Stimulated activated CD8-positive, alpha-beta memory T cell treated with anti-CD3 and anti-CD28 coated beads, Interleukin-12 subunit alpha, Interleukin-12 subunit beta, amount 100 ng/mL, for 24 hours (primary cell): ENCODE results near the gene SHPK.

Experiments
- DNase-seq: peaks from one replicate; pipeline ENCODE4 v3.0.0-alpha.2; 2020; ENCODE audit errors: extremely low read depth

SHPK gene

DNA sequence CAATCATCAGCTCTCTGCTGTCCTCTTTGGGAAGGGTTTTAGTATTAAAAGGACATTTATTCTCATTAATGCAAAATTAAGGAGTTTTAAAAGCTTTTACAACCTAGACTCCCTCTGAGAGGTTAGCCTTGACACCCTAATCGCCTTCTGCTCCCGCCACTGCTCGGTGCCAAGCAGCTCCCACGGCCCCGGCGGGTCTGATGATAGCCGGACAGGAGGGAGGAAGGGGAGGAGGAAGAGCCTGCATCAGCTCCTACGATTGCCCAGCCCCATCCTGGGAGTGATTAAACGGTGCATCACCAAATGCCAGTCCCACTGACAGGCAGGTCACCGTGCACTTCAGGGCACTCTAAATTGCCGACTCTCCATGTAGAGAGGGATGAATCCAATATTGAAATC, 8.3 kb downstream of the SHPK start:
- no peak for DNase-seq

GRCh38 chr17:3626831-3627768, 8.9 kb downstream of the SHPK start:
- DNase-seq, result no peak

GRCh38 chr17:3622977-3623594, 13.0 kb downstream of the SHPK start:
- no peak for DNase-seq

- no peak for DNase-seq
Measured at GRCh38 chr17:3621146-3621720, 14.8 kb downstream of the SHPK start.

GRCh38 chr17:3615160-3615870, 20.7 kb downstream of the SHPK start:
- DNase-seq, result no peak

GRCh38 chr17:3613124-3613523, 22.9 kb downstream of the SHPK start:
- no peak for DNase-seq

DNA sequence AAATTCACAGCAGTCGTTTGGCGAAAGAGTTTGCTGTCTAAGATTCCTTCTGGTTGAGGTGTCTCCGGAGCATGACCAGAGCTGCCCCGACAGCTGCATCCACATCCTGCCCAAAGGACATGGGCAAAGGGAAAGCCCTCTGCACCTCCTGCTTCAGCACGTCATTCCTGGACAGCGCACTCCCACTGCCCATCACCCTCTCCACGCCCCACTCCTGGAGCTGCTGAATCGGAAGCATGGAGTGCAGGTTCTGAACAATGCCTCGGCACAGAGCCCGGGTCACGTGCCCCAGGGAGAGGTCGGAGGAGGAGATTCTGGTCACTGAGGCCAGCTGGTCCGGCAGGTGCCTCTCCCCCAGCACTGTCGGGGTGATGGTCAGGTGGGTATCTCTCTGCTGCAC, 25.5 kb downstream of the SHPK start:
- no peak for DNase-seq

DNA sequence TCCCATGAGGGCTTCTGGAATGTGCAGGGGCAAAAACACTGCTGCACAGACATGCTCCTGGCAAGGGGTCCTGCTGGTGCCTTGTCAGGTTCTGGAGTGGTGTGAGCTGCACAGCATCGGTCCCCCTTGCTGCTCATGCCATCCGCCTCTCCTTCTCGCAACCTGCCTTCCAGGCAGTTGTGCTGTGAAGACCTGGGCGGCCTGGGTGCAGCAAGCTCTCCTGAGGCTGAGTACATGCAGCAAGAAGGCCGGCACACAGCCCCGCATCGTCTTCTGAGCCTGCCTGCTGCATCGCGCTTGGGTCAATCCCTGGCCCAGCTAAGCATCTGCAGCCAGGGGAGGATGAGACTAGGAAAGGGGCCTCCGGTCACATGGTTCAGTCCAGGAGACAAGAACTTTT, 26.4 kb downstream of the SHPK start:
- DNase-seq, result no peak

DNA sequence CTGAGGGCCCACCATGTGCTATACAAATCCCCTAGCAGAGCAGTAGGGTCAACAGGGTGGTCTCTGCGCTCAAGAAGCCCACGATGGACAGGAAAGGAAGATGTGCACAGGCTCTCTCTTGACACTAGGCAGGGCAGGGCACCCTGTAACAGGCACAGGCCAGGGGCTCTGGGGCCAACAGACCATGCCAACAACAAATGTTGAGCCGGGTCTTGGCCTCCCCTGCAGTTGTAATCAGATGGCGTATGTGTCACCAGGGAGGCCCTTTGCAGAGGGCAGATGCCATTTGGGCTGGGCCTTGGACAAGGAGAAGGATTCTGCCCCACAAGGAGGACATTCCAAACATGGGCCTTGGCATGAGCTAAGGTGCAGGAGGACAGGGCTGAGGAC, 32.2 kb downstream of the SHPK start:
- DNase-seq, result no peak

GRCh38 chr17:3603119-3603869, 32.8 kb downstream of the SHPK start:
- no peak for DNase-seq

GRCh38 chr17:3602499-3602898, 33.6 kb downstream of the SHPK start:
- no peak for DNase-seq

DNA sequence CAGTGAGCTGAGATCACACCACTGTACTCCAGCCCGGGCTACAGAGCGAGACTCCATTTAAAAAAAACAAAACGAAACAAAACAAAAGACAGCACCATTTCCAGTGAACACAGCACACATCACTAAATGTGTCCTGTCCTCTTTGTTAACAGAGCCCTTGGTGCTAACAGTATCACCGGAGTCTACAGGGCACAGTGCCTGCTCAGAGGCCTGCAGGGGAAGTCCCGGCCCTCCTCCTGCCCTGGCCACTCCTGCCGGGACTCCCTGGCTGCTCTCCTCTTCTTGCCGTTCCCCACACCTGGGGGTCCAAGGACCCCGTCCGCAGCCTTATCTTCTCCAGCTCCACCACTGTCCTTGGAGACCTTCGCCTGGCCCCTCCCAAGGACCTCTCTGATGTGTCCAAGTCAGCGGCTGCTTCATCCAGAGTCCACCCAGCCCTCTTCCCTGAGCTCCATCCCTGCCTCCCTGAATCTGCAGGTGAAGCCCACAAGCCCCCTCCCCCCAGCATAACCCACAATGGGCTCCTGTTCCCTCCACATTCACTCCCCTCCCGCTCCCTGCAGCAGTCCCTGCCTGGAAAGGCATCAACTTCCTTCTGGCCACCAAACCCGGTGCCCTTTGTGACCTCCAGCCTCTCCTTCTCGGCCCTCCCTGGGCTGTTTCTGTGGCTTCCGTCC, 35.4 kb downstream of the SHPK start:
- no peak for DNase-seq

DNA sequence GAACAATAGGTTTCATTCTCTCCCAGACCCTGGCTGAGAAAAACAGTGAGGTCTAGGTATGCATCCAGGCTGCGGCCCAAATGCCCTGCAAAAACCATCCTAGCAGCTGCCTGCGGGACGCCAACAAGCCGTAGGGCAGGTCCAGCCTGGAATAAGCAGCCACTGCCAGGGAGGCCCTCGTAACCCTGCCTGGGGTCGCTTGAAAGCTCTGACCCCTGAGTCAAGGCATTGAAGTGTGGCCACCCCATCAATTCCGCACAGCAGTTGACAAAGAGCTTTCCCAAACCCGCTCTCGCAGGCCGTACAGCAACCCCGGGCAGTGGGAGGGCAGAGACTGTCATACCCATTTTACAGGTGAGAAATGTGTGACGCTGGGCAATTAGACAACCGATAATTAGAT, 38.0 kb downstream of the SHPK start:
- DNase-seq, result no peak

DNA sequence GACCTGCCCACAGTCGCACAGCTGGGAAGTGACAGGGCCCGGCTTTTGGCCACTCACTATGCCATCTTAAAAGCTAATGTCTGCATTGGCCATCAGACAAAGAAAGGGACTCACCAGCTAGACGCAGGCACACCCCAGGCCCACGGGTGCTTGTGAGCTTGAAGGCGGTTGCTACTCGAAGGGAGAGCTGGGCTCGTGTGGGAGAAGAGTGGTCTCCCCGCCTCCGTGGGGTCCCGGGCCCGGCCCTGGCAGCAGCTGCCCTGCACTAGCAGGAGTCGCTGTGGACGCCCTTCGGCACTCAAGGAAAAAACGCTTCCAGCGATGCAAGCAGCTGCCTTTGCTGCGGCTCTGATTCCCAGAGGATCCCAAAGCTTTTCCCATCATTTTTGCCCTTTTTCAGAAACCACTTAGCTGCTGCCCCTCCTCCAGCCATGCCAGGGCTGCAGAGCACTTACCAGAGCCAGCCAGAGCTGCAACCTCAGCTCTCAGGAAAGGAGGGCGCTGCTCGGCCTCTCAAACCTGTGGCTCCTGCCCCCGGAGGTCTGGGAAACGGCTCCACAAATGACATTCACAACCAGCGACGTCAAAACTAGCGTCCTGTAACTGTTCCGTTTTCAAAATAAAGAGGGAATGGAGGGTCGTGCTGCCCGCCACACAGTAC, 39.1 kb downstream of the SHPK start:
- no peak for DNase-seq

DNA sequence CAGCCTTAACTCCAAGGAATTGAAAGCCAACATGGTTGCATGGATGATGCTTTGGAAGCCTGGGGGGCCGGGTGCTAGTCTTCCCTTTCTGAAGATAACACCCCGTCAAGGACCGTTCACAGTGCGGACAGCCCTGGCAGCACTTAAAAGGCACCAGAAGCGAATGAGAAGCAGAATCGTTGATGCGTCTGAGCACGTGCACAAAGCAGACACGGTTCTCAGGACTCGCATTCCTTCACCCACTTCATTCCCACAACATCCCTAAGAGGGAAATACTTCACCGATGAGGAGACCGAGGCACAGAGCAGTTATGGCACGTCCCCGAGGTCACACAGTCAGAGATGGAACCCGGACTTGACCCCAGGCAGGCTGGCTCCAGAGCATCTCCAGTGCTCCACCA, 41.1 kb downstream of the SHPK start:
- DNase-seq, result no peak

GRCh38 chr17:3594051-3594800, 41.8 kb downstream of the SHPK start:
- DNase-seq, result no peak

DNA sequence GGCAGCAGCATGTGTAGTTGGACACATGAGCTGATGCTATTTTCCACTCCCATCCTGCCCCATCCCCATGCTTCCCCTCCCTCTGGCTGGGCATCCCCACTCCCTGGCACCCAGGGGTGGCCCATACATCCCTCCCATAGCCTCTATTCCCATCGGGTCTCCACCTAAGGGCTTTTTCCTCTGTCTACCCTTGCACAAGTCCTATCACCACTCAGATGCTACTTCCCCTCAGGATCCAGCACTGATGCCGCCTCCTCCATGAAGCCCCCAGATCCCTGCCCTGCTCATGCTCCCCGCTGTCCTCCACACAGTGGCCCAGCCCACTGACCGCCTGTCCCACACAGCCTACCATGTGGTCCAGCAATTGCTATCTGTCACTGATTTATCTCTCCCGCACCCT, 42.7 kb downstream of the SHPK start:
- no peak for DNase-seq

- DNase-seq, result no peak
Measured at GRCh38 chr17:3592216-3592860, 43.7 kb downstream of the SHPK start.

DNA sequence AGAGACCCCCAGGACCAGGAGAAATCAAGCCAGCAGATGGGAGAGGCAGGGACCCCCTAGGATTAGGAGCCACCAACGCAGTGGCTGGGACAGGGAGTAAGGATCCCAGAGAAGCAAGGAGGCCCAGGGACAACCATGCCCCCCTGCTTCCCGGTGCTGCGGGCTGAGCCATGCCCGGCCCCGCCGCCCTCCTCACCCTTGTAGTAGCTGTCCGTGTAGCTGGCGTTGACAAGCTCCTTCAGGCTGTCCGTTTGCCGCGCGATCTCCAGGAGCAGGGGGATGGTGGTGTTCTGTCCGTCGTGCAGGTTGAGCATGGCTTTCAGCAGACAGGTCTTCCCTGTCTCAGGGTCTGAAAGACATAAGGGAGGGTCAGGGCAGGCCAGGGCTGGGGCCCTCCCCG, 45.3 kb downstream of the SHPK start:
- no peak for DNase-seq
